Left ventricle myocardium inferior (tissue), 1 donor: Measurements from ENCODE around the gene CT47C1. TPM values are rescaled to one million over a fixed set of nuclear protein-coding genes. Genes with fewer than 3 reads are reported as not detected.
"Not testable (repeated sequence)": the region's sequence is repeated elsewhere in the genome, so short reads cannot be mapped to it uniquely, and the experiment has no call there.

Experiments used
- DNase-seq: peaks from one replicate; pipeline ENCODE4 v3.0.0-alpha.2; 2020
- H3K27ac ChIP-seq: fragments of 200-600 bp; replicated peaks from 2 replicates; pipeline ENCODE4 v1.8.0; 2021
- H3K27me3 ChIP-seq: fragments of 200-600 bp; 2 replicates; pipeline ENCODE4 v1.8.0; 2021; ENCODE audit warnings: low read depth
- H3K36me3 ChIP-seq: fragments of 200-600 bp; 2 replicates; pipeline ENCODE4 v1.8.0; 2021
- H3K4me1 ChIP-seq: fragments of 200-600 bp; 2 replicates; pipeline ENCODE4 v1.8.0; 2021
- H3K4me3 ChIP-seq: fragments of 200-600 bp; 2 replicates; pipeline ENCODE4 v1.8.0; 2021; ENCODE audit warnings: mild to moderate bottlenecking, moderate library complexity
- H3K9me3 ChIP-seq: fragments of 200-600 bp; replicated peaks from 2 replicates; pipeline ENCODE4 v1.8.0; 2021
- CTCF ChIP-seq: fragments of 200-600 bp; IDR thresholded peaks from 2 replicates; pipeline ENCODE4 v1.8.0; 2021; ENCODE audit warnings: antibody characterized with exemption, mild to moderate bottlenecking, borderline replicate concordance
- intact Hi-C: fragments of 100-400 bp; cut with micrococcal nuclease; formaldehyde crosslinking; loops from one replicate; pipeline ENCODE4 v1.11.0; 2022
- long read RNA-seq: library from polyadenylated mRNA; unstranded; transcript quantifications from one replicate; pipeline ENCODE4 v2.0.0, GENCODE V29; 2021
- total RNA-seq: library from RNA; stranded (reverse); fragmentation: NEBNext Ultra II Directional; extraction: Animal tissue kit (Norgen Biotek cat#: 25700); gene quantifications from one replicate; pipeline ENCODE4 v1.2.1, GENCODE V29; 2021
- donor health status: DM: no; HTN: yes; CAD: no; lungs with severe emphysema.

Gene CT47C1
- total RNA-seq, result not detected
- long read RNA-seq, result 0 reads

- Histone ChIP-seq H3K27me3 (no peaks in the 10 kb centered on the region), H3K4me1 (no peaks in the 10 kb centered on the region), H3K4me3 (no peak within 1 kb of the TSS), H3K36me3 (no peaks in the 10 kb centered on the region), H3K27ac (no peak within 1 kb of the TSS), H3K9me3 (no peaks in the 10 kb centered on the region)
- TF ChIP-seq CTCF, result no peak
- DNase-seq, result no peak
- intact Hi-C loops, result no loop called here
These were observed at the start of gene CT47C1 for GRCh38 chrX:119072744-119073143. CT47C1 (plus strand) TSS chrX:119072993; CDS start chrX:119073226, 233 bp downstream.

DNA sequence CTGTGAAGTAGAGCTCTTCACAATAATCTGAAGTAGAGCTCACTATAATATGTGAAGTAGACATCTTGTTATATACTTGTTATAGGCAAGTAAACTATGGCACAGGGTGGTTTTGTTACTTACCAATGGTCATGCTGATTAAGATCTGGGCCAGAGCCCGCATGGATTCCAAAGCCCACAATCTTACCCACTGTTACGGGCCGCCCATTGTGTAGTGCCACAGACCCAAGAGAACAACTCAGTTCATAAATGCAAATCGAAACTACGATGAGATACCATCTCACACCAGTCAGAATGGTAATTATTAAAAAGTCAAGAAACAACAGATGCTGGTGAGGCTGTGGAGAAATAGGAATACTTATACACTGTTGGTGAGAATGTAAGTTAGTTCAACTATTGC, 46.9 kb upstream of the CT47C1 start:
- no peak for TF ChIP-seq CTCF
- Histone ChIP-seq H3K4me3 (no peak overlapping the region), H3K36me3 (no peaks in the 10 kb centered on the region), H3K4me1 (no peaks in the 10 kb centered on the region), H3K27ac (no peak overlapping the region), H3K27me3 (no peaks in the 10 kb centered on the region), H3K9me3 (no peaks in the 10 kb centered on the region)
- intact Hi-C loops, result no loop called here
- DNase-seq, result no peak

DNA sequence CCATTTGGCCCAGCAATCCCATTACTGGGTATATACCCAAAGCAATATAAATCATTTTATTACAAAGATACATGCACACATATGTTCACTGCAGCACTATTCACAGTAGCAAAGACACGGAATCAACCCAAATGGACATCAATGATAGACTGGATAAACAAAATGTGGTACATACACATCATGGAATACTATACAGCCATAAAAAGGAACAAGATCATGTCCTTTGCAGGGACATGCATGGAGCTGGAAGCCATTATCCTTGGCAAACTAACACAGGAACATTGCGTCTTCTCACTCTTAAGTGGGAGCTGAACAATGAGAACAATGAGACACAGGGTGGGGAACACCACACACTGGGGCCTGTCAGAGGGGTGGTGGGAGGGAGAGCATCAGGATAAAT, 46.4 kb upstream of the CT47C1 start:
- H3K27me3 ChIP-seq, H3K36me3 ChIP-seq, intact Hi-C loops, H3K9me3 ChIP-seq, DNase-seq, H3K4me3 ChIP-seq, H3K4me1 ChIP-seq, H3K27ac ChIP-seq: not testable (repeated sequence)

DNA sequence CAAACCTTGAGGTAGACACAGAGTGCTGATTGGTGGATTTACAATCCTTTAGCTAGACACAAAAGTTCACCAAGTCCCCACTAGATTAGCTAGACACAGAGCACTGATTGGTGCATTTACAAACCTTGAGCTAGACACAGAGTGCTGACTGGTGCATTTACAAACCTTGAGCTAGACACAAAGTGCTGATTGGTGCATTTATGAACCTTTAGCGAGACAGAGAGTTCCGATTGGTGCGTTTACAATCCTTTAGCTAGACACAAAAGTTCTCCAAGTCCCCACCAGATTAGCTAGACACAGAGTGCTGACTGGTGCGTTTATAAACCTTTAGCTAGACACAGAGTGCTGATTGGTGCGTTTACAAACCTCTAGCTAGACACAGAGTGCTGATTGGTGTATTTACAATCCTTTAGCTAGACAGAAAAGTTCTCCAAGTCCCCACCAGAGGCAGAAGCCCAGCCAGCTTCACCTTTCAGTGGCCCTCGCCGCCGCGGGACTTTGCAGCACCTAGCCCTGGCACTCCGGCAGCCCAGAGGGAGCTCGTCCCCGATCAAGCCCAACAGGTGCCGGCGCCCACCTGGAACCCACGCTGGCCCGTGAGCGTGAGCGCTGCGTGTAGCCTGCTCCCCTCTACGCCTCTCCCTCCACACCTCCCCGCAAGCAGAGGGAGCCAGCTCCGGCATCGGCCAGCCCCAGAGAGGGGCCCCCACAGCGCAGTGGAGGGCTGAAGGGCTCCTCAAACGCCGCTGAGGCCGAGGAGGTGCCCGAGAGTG, 44.6 kb upstream of the CT47C1 start:
- DNase-seq, H3K9me3 ChIP-seq, H3K4me1 ChIP-seq, H3K36me3 ChIP-seq, H3K4me3 ChIP-seq, intact Hi-C loops, H3K27me3 ChIP-seq: not testable (repeated sequence)
- H3K27ac ChIP-seq, result peak overlapping the region; percentile 27

- H3K27ac ChIP-seq, result peak overlapping the region; percentile 27
- no peaks in the 10 kb centered on the region for H3K36me3 ChIP-seq
- H3K4me1 ChIP-seq, result no peaks in the 10 kb centered on the region
- no peak for DNase-seq
- H3K4me3 ChIP-seq, result no peak overlapping the region
- no peak for TF ChIP-seq CTCF
- H3K27me3 ChIP-seq, result no peaks in the 10 kb centered on the region
- H3K9me3 ChIP-seq, result no peaks in the 10 kb centered on the region
- intact Hi-C loops, result no loop called here
These were observed 44.0 kb upstream of the CT47C1 start for GRCh38 chrX:119028733-119029330.

GRCh38 chrX:119029656-119030055, 43.1 kb upstream of the CT47C1 start:
- intact Hi-C loops, result not testable (repeated sequence)

DNA sequence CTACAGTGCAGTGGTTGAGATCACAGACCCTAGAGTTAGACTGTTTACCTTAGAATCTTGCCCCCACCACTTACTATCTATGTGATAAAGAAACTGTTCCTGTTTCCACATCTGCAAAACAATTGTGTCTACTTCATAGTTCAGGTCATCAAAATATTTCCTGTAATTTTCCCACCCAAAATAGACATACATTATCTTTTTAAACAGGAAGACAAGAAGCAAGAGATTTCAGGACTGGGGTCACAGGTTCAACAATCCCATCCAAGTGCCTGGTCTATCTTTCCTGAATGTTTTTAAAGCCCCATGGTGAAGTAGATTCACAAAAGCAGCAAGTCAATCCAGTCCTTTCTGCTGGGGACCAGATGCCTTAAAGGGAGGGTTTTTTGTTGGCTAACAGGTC, 41.8 kb upstream of the CT47C1 start:
- H3K9me3 ChIP-seq, result no peaks in the 10 kb centered on the region
- TF ChIP-seq CTCF, result no peak
- intact Hi-C loops, result no loop called here
- DNase-seq, result no peak
- H3K36me3 ChIP-seq, result no peaks in the 10 kb centered on the region
- H3K27ac ChIP-seq, result no peak overlapping the region
- no peaks in the 10 kb centered on the region for H3K4me1 ChIP-seq
- H3K4me3 ChIP-seq, result no peak overlapping the region
- no peaks in the 10 kb centered on the region for H3K27me3 ChIP-seq

More at GRCh38 chrX:119029656-119030055, 43.1 kb upstream of the CT47C1 start:
- H3K4me3 ChIP-seq, H3K27me3 ChIP-seq, H3K27ac ChIP-seq, H3K9me3 ChIP-seq, DNase-seq, H3K36me3 ChIP-seq, H3K4me1 ChIP-seq: not testable (repeated sequence)
